Measurements from ENCODE around the gene NR2C2AP.
"Not testable (repeated sequence)": the region's sequence is repeated elsewhere in the genome, so short reads cannot be mapped to it uniquely, and the experiment has no call there.

The NR2C2AP gene

DNA sequence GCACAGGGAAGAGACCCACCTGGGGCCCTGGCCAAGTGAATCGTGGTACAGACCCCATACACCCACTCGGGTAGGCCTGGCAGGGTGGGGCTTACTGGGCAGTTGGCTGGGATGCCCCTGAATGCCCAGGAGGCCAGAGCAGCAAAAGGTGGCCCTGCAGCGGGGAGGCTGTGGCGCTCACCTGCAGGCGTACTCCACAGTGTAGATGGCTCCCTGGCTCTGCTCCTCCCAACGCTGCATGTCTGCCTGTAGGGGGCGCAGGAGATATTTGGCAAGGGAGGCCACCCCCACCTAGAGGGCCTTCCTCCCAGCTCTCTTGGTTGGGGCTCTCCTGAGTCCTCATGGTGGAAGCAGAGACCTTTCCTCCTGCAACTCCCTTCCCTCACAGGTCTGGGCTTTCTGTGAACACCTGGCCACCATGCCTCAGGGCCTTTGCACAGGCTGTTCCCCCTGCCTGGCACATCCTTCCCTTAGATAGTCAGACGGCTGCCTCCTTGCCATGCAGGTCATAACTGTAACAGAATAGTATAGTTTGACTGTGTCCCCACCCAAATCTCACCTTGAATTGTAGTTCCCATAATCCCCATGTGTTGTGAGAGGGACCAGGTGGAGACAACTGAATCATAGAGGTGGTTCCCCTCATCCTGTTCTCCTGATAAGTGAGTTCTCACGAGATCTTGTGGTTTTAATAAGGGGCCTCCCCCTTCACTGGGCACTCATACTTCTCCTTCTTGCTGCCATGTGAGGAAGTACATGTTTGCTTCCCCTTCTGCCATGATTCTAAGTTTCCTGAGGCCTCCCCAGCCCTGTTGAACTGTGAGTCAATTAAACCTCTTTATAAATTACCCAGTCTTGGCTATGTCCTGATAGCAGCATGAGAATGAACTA lies 17.1 kb downstream of the NR2C2AP start:
- DNase-seq (ENCODE audit: low spot score), result peak; percentile 54

GRCh38 chr19:19181488-19181998 lies 21.7 kb downstream of the NR2C2AP start:
- DNase-seq (ENCODE audit: low spot score), result no peak

DNA sequence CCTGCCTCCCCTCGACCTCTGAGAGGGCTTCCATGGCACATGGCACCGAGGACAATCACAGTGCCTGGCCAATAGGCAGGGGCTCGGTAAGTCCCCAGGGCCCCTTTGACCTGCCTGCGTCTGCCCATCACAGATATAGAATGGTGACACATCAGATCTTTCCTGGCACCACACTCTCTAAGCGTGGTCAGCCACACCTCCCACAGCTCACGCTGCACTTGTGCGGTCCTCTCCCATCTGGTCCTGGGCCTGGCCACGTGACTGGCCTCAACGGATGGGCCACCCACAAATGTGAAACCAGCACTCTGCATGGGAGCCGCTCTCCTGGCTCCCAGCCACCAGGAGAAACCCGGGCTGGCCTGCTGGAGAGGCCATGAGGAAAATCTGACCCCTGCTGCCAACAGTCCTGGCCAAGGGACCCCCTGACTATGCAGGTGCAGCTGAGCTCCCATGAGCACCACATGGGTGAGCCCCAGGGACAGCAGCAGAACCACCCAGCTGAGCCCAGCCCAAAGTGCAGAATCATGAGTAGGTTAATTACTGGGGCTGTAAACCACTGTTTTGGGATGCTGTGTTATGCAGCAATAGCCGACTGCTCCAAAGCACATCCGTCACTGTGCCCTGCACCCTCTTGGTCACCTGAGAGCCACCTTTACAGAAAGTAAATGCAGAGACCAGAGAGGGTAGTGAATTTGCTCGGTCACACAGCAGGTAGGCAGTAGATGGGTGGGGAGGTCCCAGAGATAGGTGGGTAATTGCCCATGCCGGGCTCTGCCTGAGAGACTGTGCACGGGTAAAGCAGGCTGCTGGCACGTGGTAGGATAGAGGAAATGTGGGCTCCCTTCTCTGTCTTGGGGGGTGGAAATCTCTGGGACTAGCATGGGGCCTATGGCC lies 23.4 kb downstream of the NR2C2AP start:
- no peak for DNase-seq (ENCODE audit: low spot score)

DNA sequence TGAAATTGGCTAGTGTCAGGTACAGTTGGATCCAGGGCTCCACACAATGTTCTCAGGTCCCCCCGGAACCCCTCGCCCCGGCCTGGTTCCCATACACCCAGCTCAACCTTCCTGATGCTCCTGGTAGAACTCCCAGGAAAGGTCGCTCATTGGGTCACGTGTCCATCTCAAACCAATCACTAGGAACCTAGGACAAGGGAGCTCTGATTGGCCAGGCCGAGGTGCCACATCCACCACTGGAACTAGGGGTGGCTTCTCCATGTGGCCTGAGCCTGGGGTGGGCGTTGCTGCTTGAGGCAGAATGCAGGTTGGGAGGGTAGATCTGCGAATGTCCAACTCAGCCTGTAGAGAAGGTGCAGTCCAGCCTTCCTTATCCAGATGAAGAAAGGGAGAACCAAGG lies 26.3 kb downstream of the NR2C2AP start:
- DNase-seq (ENCODE audit: low spot score), result no peak

DNA sequence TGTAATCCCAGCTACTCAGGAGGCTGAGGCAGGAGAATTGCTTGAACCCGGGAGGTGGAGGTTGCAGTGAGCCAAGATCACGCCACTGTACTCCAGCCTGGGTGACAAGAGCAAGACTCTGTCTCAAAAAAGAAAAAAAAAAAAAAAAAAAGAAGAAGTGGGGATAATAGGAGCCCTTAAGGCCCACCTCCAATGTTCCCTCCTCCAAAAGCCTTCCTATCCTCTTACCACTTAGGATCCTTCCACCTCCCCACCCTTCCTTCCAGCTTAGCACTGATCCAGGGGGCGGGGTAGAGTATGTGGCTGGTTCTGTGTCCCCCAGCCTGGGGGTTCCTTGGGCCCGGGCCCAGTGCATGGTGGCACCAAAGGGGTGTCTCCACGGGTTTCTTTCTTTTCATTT lies 30.0 kb downstream of the NR2C2AP start:
- not testable (repeated sequence) for DNase-seq (ENCODE audit: low spot score)

DNA sequence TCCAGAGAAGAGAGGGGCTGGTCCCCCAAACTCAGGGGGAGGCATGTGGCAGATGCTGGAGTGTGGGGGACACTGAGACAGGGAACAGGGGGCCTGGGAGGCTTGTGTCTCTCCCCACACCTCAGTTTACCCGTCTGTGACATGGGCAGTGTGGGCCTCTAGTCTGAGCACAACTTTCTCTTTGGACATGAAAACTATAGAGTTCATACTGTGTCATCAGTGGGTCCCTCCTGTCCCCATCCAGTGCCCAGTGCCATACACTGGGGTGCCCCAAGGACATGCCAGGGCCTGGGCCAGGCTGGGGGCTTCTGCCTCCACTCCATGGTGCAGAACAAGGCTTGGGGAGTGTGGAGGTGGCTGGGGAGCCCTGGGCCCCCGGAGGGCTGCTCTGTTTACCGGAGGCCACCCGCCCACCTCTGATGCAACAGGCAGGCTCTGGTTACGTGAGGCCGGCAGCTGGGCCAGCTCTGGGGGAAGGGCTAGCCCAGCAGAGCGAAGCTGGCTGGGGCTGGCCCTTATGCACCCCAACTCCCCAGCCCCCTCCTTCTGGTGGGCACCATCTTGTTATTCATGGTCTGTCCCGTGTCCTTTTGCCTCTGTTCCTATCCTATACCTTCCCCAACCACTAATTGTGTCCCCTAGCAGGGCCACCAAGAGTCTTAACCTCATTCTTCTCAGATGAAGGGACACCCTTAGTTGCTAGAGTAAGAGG lies 31.2 kb downstream of the NR2C2AP start:
- DNase-seq (ENCODE audit: low spot score), result no peak

- DNase-seq (ENCODE audit: low spot score), result no peak
Measured at GRCh38 chr19:19170873-19171672, 32.1 kb downstream of the NR2C2AP start.

GRCh38 chr19:19170053-19170872 lies 33.0 kb downstream of the NR2C2AP start, which contains the start of gene MEF2B:
Gene MEF2B, minus strand, starts transcription at chr19:19170263. Its CDS starts 19,528 bp downstream, at chr19:19150735.
- peak; percentile 83 for DNase-seq (ENCODE audit: low spot score)

- no peak for DNase-seq (ENCODE audit: low spot score)
Measured at GRCh38 chr19:19169236-19170052, 33.8 kb downstream of the NR2C2AP start.

DNA sequence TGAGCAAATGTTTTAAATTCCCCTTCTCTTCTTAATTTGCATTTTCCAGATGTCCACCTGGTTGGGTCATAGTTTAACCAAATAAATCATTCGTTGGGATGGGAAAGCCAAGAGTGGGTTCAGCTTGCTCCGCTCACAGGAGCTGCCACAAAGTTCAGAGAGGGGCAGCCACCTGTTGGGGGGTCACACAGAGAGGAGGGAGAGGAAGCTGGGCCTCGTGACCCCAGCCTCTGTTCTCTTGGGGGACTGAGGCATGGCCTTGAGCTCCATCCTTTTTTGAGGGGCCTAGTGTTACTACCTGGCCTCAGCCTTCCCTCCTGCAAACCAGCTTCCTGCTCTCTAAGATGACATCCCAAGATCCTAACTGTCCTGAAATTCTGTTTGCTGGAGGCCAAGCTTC lies 35.6 kb downstream of the NR2C2AP start:
- DNase-seq (ENCODE audit: low spot score), result no peak

GRCh38 chr19:19165396-19165795 lies 37.8 kb downstream of the NR2C2AP start:
- no peak for DNase-seq (ENCODE audit: low spot score)

DNA sequence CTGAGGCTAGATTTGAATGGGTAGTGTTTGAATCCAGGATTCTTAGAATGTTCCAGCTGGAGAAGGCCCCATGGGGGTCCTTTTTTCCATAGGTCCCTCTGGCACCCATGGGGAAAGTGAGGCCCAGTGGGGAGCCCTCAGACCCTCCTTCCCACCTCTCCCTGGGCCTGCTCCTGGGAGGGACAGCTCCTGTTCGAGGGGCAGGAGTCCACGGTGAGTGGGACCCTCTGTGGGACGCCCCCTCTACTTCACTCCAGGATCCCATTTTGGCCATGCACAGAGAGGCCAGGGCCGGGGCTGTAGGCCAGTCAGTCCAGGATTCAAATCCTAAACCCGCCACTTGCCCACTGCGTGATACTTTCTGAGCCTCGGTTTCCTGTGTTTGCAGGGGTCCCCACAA lies 40.7 kb downstream of the NR2C2AP start:
- DNase-seq (ENCODE audit: low spot score), result no peak

DNA sequence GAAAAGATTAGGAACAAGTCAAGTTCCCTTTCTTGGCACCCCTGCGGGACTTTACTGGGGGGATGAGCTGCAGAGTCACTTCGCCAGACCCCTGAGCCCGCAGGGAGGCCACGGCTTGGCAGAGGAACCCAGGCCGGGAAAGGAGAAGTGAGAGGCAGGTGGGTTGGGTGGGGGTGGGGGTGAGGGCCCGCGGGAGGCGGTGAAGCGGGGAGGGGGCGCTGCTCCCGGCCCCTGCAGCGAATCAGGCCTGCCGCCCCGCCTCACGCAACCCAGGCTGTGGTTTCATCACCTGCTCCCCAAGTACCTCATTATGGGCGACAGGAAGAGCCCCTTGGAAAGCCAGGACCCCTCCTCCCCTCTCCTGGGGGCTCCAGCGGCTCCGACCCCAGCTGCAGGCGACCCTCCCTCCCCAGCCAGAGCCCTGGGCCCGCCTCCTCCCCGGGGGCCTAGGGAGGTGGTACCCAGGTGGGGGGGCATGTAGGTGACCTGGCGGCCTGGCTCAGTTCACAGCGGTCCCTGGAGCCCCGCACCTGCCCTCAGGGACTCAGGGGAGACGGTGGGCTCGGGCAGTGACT lies 42.7 kb downstream of the NR2C2AP start:
- DNase-seq (ENCODE audit: low spot score), result no peak

DNA sequence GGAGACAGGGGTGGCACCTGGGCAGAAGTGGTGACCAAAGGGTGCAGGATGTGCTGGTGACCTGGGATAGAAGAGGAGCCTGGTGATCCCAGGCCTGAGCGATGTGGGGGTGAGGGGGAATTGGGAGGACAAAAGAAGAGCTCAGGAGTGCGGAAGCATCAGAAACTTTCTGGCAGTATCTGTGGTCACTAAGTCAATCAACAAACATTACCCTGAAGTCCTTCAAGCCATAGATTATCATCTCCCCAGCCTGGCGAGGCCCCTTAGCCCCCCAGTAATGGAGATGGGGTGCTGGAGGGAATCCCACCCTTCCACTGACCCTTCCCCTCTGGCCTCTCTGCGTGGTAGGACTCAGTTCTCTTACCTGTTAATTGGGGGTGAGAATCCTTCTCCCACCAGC lies 43.7 kb downstream of the NR2C2AP start:
- no peak for DNase-seq (ENCODE audit: low spot score)

- no peak for DNase-seq (ENCODE audit: low spot score)
Measured at GRCh38 chr19:19157808-19158207, 45.4 kb downstream of the NR2C2AP start.

DNA sequence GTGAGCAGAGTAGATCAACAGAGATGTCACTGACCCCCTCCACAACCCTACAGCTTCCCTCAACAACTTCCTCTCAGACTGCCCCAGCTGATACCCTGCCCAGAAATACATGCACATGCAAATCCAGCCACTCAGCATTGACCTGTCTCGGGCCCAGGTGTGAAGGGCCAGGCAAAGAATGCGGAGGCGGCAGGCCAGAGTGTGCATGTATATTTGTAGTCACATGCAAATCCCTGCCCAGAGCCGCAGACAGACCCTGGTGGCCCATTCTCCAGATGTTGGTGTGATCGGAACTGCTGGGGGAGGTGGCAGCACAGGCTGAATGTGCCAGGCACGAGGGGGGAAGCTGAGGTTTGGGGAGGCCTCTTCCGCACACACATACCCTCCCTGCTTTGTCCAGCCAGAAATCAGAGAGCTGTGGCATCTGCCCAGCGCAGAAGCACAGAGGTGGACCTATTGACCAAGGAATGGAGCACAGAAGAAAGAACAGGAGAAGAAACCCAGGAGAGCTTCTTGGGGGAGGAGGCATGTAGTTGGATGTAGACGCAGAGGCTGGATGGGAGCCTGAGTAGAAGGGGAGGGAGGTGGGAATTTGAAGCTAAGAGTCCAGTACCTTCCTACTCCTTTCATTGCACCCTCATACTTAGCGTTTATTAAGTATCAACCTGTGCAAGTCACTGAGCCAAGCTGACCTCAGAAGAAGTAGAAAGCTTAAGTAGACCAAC lies 47.6 kb downstream of the NR2C2AP start:
- DNase-seq (ENCODE audit: low spot score), result no peak

DNA sequence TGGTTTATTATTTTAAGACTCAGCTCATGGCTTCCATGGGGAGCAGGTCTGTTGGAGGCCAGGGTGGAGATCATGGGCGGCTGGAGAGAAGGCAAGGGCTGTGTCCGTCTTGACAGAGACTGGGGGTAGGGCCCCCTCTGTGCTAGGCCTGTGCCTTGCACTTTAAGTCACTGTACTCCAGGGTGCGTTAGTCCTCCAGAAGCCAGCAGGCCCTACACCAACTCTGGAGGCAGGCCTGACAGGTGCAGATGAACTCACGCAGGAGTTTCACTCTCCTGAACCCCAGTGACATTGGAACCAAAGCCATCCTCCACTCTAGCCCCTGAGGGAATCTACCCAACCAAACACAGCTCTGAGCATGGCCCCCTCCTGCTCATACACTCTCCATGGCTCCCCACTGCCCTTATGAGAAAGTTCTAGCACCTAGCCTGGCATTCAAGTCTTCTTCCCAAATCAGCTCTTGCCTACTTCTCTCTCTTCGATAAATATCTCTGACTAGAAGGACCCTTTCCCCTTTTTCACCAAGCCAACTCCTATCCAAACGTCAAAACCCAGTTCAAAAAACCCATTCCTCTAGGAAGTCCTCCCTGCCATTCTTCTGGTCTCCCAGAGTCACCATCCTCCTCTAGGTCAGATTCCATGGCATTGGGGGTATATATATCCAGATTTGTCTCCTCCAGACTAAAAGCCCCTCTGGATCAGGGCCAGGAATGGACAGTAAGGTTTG lies 48.3 kb downstream of the NR2C2AP start:
- DNase-seq (ENCODE audit: low spot score), result no peak

All from SK-N-DZ (cell line).